Activated naive CD8-positive, alpha-beta T cell treated with anti-CD3 and anti-CD28 coated beads for 36 hours (primary cell): ENCODE measurements around the gene SSC5D. TPM values are rescaled to one million over a fixed set of nuclear protein-coding genes. Genes with fewer than 3 reads are reported as not detected.
"Not testable (repeated sequence)": the region's sequence is repeated elsewhere in the genome, so short reads cannot be mapped to it uniquely, and the experiment has no call there.

Experiments used
- DNase-seq: peaks from one replicate; pipeline ENCODE4 v3.0.0; 2021
- H3K27ac Mint-ChIP-seq: one replicate; pipeline ENCODE4 v1.8.0; 2022; ENCODE audit warnings: mild to moderate bottlenecking, moderate library complexity, mixed read lengths
- H3K27me3 Mint-ChIP-seq: one replicate; pipeline ENCODE4 v1.8.0; 2022; ENCODE audit warnings: mild to moderate bottlenecking, mixed read lengths
- H3K36me3 Mint-ChIP-seq: one replicate; pipeline ENCODE4 v1.8.0; 2021; ENCODE audit warnings: mild to moderate bottlenecking, mixed read lengths
- H3K4me1 Mint-ChIP-seq: one replicate; pipeline ENCODE4 v1.8.0; 2021; ENCODE audit warnings: mixed read lengths
- H3K4me3 Mint-ChIP-seq: one replicate; pipeline ENCODE4 v1.8.0; 2022; ENCODE audit warnings: mild to moderate bottlenecking, moderate library complexity, mixed read lengths
- H3K9me3 Mint-ChIP-seq: one replicate; pipeline ENCODE4 v1.8.0; 2022; ENCODE audit warnings: mixed read lengths
- total RNA-seq, 2 experiments: library from RNA; stranded (reverse); gene quantifications; one replicate each; pipeline ENCODE4 v1.2.3, GENCODE V29; 2021

The SSC5D gene
- total RNA-seq, 2 experiments from 2014 or later, result 0.46 to 1.4 TPM

- not testable (repeated sequence) for H3K27ac Mint-ChIP-seq, H3K27me3 Mint-ChIP-seq, H3K36me3 Mint-ChIP-seq, H3K4me3 Mint-ChIP-seq, H3K9me3 Mint-ChIP-seq, DNase-seq, H3K4me1 Mint-ChIP-seq
These were observed 8.6 kb downstream of the SSC5D start for GRCh38 chr19:55496820-55497219.

DNA sequence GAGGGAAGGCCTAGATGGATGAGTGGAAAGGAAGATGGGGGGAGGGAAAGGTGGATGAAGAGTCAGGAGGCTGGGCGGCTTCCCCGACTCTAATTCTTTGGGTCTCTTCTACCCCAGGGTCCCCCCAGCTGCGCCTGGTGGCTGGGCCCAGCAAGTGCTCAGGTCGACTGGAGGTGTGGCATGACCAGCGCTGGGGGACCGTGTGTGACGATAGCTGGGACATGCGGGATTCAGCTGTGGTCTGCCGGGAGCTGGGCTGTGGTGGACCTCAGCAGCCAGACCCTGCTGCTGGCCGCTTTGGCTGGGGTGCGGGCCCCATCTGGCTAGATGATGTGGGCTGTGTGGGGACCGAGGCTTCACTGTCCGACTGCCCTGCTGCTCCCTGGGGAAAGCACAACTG lies 9.5 kb downstream of the SSC5D start:
- Mint-ChIP-seq H3K4me1 (peaks cover 12% of the 10 kb centered on the region), H3K27ac (no peak overlapping the region), H3K4me3 (no peak overlapping the region), H3K9me3 (peaks cover 3% of the 10 kb centered on the region), H3K27me3 (peaks cover 5% of the 10 kb centered on the region), H3K36me3 (peaks cover 4% of the 10 kb centered on the region)
- DNase-seq, result no peak

DNA sequence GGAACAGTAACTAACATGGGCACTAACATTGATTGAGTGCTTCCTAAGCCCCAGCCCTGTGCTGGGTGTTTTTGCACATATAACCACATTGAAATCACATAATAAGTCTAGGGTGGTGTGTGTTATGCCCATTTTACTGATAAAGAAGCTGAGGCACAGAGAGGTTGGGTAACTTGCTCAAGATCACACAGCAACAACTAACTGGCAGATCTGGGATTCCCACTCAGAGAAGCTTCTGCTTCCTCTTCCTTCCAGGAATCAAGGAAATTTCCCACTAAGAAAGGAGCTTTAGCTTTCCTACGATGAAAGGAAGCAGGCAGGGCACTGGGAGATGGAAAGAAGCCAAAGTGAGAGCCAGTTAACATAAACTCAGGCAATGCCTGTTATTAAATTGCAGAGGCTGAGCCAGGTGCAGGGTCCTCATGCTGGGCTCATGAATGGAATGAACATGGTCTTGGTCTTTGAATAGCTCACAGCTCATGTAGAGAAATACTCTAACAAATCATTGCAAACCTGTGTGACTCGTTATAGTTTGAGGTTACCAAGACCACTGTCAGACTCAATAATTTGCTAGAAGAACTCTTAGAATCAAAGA lies 10.1 kb downstream of the SSC5D start:
- H3K27ac Mint-ChIP-seq, result no peak overlapping the region
- peaks cover 7% of the 10 kb centered on the region for H3K36me3 Mint-ChIP-seq
- H3K9me3 Mint-ChIP-seq, result peaks cover 6% of the 10 kb centered on the region
- no peaks in the 10 kb centered on the region for H3K27me3 Mint-ChIP-seq
- peaks cover 15% of the 10 kb centered on the region for H3K4me1 Mint-ChIP-seq
- no peak overlapping the region for H3K4me3 Mint-ChIP-seq
- DNase-seq, result no peak

- Mint-ChIP-seq H3K4me3 (no peak overlapping the region), H3K27ac (no peak overlapping the region), H3K27me3 (no peaks in the 10 kb centered on the region), H3K4me1 (peaks cover 18% of the 10 kb centered on the region), H3K36me3 (peaks cover 10% of the 10 kb centered on the region), H3K9me3 (peaks cover 10% of the 10 kb centered on the region)
- DNase-seq, result no peak
These were observed 12.2 kb downstream of the SSC5D start for GRCh38 chr19:55500368-55500952.

GRCh38 chr19:55502197-55502952 lies 14.1 kb downstream of the SSC5D start:
- DNase-seq, result no peak
- Mint-ChIP-seq H3K4me1 (peaks cover 18% of the 10 kb centered on the region), H3K27ac (peak overlapping the region; percentile 5), H3K27me3 (no peaks in the 10 kb centered on the region), H3K9me3 (peaks cover 10% of the 10 kb centered on the region), H3K4me3 (no peak overlapping the region), H3K36me3 (peaks cover 10% of the 10 kb centered on the region)

DNA sequence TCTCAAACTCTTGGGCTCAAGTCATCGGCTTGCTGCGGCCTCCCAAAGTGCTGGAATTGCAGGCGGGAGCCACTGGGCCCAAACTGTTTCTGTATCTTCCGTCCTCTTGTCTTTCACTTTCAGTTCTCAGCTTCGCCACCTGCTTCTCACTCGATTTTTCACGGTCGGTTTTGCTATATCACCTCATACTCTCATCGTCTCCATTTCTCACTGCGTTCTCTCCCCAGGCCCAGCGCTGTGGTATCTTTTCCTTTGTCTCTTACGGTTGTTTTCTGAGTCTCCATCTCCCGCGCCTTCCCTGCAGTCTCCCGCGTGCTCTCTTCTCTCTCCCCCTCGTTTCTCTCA lies 14.9 kb downstream of the SSC5D start:
- Mint-ChIP-seq H3K4me1 (peaks cover 18% of the 10 kb centered on the region), H3K27me3 (no peaks in the 10 kb centered on the region), H3K4me3 (peak overlapping the region; percentile 29), H3K27ac (peak overlapping the region; percentile 29), H3K9me3 (peaks cover 10% of the 10 kb centered on the region), H3K36me3 (peaks cover 10% of the 10 kb centered on the region)
- no peak for DNase-seq

DNA sequence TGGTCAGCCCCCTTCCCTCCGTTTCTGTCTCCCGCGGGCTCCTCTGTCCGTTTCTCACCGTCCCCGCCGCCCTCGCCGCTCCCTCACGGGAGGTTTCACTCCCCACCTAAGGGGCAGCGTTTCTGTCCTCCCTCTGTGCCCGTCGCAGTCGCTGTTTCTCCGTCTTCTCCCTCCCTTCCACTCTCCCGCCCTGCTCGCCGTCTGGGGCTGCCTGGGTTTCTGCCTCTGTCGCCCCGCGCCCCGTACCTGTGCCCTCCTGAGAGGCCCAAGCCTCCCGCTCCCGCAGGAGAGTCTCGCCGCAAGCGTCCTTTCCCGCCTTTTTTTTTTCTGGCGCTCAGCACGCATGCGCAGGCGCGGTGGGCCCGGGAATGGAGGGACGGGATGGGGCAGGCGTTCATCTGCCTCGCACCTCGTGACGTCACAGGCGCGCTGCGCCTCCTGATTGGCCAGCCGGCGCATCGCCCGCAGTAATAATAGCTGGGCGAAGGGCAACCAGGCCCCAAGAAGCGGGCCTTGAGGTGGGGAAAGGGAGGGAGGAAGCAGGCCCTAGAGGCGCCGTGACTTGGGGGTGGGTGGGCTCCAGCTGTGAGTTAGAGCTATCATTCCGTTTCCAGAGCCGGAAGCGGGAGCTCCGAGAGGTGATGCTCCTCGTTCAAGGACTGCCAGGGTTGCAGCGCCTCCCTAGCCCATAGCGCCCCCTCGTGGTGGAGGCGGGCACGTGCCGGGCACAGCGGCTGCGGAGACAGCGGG lies 15.4 kb downstream of the SSC5D start:
- H3K27ac Mint-ChIP-seq, result peak overlapping the region; percentile 29
- H3K36me3 Mint-ChIP-seq, result peaks cover 10% of the 10 kb centered on the region
- H3K9me3 Mint-ChIP-seq, result peaks cover 10% of the 10 kb centered on the region
- peaks cover 18% of the 10 kb centered on the region for H3K4me1 Mint-ChIP-seq
- peak overlapping the region; percentile 29 for H3K4me3 Mint-ChIP-seq
- no peaks in the 10 kb centered on the region for H3K27me3 Mint-ChIP-seq
- peak; percentile 92 for DNase-seq

GRCh38 chr19:55504252-55504603 lies 16.0 kb downstream of the SSC5D start:
- no peak for DNase-seq
- Mint-ChIP-seq H3K27ac (no peak overlapping the region), H3K27me3 (peaks cover 3% of the 10 kb centered on the region), H3K9me3 (peaks cover 10% of the 10 kb centered on the region), H3K36me3 (peaks cover 10% of the 10 kb centered on the region), H3K4me3 (peak overlapping the region; percentile 29), H3K4me1 (peaks cover 18% of the 10 kb centered on the region)

GRCh38 chr19:55504981-55505380 lies 16.7 kb downstream of the SSC5D start:
- DNase-seq, result no peak
- Mint-ChIP-seq H3K4me3 (no peak overlapping the region), H3K27me3 (peaks cover 3% of the 10 kb centered on the region), H3K9me3 (peaks cover 10% of the 10 kb centered on the region), H3K4me1 (peaks cover 18% of the 10 kb centered on the region), H3K27ac (no peak overlapping the region), H3K36me3 (peaks cover 10% of the 10 kb centered on the region)

GRCh38 chr19:55508120-55508519 lies 19.9 kb downstream of the SSC5D start:
- peaks cover 10% of the 10 kb centered on the region for H3K4me1 Mint-ChIP-seq
- peaks cover 3% of the 10 kb centered on the region for H3K27me3 Mint-ChIP-seq
- no peak overlapping the region for H3K27ac Mint-ChIP-seq
- peaks cover 6% of the 10 kb centered on the region for H3K36me3 Mint-ChIP-seq
- DNase-seq, result no peak
- no peak overlapping the region for H3K4me3 Mint-ChIP-seq
- peaks cover 6% of the 10 kb centered on the region for H3K9me3 Mint-ChIP-seq

DNA sequence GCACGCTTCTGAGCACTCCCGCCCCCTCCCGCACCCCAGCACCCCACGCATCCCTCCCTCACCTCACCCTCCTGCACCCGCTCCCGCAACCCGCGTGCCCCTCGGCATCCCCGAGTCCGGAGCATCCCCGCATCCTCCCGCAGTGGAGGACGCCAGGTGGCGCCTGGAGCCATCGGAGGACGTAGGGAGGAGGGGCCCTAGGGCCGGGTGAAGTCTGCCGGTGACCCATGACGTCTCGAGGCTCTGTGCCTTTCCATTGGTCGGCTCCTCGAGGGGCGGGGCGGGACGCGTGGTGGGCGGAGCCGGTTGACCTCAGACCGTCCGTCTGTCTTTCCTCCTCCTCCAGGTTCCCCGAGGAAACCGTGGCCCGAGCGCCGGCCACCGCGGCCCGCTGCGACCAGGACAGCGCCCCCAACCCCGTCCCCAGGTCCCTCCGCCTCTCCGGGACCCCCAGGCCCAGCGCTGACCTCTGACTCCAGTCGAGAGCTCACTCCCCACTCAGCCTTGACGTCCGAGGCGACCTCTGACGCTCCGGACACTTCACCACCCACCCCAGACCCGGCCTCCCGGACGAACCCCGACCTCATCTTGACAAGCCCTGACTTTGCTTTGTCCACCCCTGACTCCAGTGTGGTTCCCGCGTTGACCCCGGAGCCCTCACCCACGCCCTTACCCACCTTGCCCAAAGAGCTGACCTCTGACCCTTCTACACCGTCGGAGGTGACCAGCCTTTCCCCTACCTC lies 28.8 kb downstream of the SSC5D start:
- H3K4me1 Mint-ChIP-seq, result peaks cover 3% of the 10 kb centered on the region
- DNase-seq, result peak; percentile 91
- H3K9me3 Mint-ChIP-seq, result no peaks in the 10 kb centered on the region
- no peak overlapping the region for H3K27ac Mint-ChIP-seq
- no peaks in the 10 kb centered on the region for H3K36me3 Mint-ChIP-seq
- H3K4me3 Mint-ChIP-seq, result peak overlapping the region; percentile 47
- H3K27me3 Mint-ChIP-seq, result peaks cover 4% of the 10 kb centered on the region

DNA sequence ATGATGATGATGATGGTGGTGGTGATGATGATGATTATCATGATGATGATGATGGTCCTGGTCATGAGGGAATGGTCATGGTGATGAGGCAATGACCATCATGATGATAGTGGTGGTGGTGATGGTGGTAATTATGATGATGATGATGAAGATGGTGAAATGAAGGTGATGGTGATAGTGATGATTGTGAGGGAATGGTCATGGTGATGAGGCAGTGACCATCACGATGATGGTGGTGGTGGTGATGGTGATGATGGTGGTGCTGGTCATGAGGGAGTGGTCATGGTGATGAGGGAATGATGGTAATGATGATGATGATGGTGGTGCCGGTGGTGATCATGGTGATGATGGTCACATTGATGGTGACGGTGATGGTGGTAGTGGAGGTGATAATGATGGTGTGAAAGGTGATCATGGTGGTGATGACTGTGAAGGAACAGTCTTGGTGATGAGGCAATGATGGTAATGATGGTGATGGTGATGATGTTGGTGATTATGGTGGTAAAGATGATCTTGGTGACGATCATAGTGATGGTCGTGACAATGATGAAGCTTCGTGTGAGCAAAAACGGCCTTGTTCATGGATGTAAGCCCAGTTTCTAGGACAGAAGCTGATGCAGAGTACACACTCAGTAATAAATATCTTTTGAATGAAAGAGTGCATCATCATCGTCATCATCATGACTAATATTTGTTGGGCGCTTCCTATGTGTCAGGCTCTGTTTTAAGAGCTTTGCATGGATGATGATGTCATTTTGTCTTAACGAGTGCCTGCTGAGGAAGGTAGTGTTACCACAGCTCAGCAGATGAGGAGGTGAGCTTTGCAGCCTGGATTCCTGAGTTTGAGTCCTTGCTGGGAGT lies 31.4 kb downstream of the SSC5D start:
- H3K27ac Mint-ChIP-seq, result no peak overlapping the region
- no peak overlapping the region for H3K4me3 Mint-ChIP-seq
- peaks cover 3% of the 10 kb centered on the region for H3K4me1 Mint-ChIP-seq
- no peak for DNase-seq
- H3K27me3 Mint-ChIP-seq, result no peaks in the 10 kb centered on the region
- H3K36me3 Mint-ChIP-seq, result no peaks in the 10 kb centered on the region
- H3K9me3 Mint-ChIP-seq, result no peaks in the 10 kb centered on the region

DNA sequence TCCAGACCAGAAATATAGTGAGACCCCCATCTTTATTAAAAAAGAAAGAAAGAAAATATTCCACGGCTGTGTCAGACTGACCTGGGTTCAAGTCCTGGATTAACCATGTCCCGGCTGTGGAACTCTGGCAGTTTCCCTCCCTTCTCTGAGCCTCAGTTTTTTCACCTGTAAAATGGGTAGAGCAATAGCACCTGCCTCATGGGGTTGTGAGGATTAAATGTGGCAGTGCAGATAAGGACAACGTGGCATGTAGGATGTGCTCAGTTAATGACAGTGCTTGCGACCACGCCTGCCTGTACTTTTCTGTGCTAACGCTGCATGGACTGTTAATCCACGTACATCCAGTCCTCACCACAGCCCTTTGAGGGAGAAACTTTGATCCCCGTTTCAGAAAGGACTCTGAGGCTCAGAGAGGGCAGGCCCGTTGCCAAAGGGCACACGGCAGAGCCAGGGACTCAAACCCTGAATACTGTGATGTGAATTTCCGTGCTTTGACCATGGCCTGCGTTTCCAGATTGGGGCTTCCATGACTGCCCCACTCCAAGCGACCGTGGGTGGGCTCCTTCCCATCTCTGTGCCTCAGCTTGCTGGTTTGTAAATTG lies 32.6 kb downstream of the SSC5D start:
- H3K9me3 Mint-ChIP-seq, result no peaks in the 10 kb centered on the region
- DNase-seq, result no peak
- H3K4me1 Mint-ChIP-seq, result peaks cover 3% of the 10 kb centered on the region
- H3K36me3 Mint-ChIP-seq, result no peaks in the 10 kb centered on the region
- no peaks in the 10 kb centered on the region for H3K27me3 Mint-ChIP-seq
- H3K27ac Mint-ChIP-seq, result no peak overlapping the region
- no peak overlapping the region for H3K4me3 Mint-ChIP-seq
